AG10803 (cell line): ENCODE measurements around the gene MUCL1.

Source experiments
- DNase-seq: peaks from one replicate; pipeline ENCODE4 v3.0.0; 2010; ENCODE audit warnings: low read depth
- H3K4me3 ChIP-seq: 2 replicates; pipeline ENCODE4 v1.5.1; 2011; ENCODE audit warnings: mild to moderate bottlenecking, low read length, control low read depth
- TF ChIP-seq, protein P1 (sequence below): conservative IDR thresholded peaks from 2 replicates; pipeline ENCODE4 v1.5.1; 2011; ENCODE audit warnings: mild to moderate bottlenecking, low read length, control low read depth, inconsistent platforms

Gene MUCL1

DNA sequence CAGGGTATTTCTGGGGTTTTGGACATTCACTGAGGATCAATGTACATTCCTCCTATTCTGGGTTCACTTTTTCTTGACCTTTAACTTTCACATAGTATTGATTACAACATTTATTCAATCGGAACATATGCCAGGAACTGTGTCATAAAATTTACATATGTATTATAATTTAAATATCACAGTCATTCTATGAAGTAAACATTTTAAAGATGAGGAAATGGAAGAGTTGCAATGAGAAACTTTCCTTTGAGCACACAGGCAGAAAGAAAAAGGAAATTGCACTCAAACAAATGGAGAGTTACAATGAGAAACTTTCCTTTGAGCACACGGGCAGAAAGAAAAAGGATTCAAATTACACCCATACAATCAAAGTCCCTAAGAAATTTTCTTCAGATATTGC, 3.1 kb downstream of the MUCL1 start:
- H3K4me3 ChIP-seq, result no peak overlapping the region
- TF ChIP-seq, protein P1, sequence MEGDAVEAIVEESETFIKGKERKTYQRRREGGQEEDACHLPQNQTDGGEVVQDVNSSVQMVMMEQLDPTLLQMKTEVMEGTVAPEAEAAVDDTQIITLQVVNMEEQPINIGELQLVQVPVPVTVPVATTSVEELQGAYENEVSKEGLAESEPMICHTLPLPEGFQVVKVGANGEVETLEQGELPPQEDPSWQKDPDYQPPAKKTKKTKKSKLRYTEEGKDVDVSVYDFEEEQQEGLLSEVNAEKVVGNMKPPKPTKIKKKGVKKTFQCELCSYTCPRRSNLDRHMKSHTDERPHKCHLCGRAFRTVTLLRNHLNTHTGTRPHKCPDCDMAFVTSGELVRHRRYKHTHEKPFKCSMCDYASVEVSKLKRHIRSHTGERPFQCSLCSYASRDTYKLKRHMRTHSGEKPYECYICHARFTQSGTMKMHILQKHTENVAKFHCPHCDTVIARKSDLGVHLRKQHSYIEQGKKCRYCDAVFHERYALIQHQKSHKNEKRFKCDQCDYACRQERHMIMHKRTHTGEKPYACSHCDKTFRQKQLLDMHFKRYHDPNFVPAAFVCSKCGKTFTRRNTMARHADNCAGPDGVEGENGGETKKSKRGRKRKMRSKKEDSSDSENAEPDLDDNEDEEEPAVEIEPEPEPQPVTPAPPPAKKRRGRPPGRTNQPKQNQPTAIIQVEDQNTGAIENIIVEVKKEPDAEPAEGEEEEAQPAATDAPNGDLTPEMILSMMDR, result no peak
- no peak for DNase-seq

DNA sequence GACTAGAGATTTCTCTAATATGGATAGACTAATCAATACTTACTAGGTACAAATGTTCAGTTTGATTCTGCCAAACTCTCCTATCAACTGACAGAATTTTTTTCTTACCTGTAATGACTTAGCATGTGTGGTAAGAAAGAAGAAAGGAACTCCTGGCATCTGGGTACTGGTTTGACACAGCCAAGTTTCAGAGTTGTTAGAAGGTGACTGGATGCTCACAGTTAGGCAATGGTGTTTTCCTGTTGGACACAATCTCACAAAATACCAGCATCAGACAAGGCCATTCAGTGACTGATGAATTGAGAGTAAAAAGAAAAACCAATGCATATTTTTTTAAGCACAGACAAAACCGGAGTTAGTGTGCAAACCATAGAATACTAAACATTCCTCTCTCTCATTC, 4.2 kb downstream of the MUCL1 start:
- DNase-seq, result no peak
- no peak overlapping the region for H3K4me3 ChIP-seq
- TF ChIP-seq, protein P1, result no peak

DNA sequence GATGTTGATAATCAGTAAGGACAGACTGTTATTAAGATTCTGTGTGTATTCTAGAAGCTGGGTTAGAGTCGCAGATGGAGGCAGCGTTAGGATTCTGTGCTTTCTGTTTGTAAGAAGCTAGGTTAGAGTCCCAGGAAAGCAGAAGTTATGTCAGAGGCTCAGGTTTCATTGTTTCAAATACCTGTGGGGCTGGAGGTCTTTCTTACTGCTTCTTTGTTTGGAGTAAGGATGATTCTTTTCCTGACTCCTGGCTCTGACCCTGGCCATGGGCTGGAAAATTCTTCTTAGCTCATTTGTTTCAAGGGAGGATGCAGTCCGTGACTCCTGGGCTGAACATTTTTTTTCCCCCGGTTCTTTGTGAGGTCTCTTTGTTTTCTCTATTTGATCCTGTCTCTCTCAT, 5.2 kb downstream of the MUCL1 start:
- no peak for DNase-seq
- TF ChIP-seq, protein P1, result no peak
- no peak overlapping the region for H3K4me3 ChIP-seq

DNA sequence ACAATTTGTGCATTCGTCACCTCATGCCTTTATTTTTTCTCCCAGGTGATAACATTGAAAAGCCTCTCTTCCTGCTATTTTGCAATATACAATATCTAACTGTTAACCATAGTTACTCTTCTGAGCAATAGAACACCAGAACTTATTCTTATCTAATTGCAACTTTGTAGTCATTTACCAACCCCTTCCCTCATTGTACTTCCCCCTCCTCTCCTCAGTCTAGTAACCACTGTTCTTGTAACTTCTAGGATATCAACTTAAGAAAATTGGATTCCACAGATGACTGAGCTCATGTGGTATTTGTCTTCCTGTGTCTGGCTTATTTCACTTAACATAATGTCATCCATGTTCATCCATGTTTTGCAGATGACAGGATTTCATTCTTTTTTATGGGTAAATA, 7.6 kb downstream of the MUCL1 start:
- TF ChIP-seq, protein P1, result no peak
- no peak overlapping the region for H3K4me3 ChIP-seq
- DNase-seq, result no peak

DNA sequence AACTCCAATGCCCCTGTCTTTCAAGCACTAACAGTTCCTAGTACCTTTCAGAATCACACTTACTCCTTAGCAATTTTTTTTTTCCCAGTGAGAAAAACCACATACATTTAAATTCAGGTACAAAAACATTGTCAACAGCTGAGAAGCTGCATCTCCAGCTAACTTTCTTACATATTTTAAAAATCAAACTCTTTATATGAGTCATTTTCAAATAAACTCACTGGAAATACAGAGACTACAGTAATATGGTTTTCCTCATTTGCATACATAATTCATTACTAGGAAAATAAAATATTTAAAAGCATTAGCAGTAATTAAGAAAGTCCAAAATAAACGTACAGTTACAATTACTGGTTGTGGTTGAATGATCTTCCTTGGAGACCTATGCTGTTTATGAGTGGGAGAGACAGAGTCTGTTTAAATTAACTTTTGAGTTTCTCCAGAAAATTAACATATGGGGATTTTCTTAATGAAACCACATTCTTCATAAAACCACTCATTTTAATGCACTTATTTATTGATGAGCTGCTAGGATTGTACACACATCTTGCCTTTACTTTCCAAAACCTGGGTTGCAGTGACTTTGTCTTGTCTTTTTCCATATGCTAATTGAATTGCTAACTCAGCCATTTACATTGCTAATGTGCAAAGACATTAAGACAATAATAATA, 9.8 kb downstream of the MUCL1 start:
- TF ChIP-seq, protein P1, result no peak
- no peak for DNase-seq

DNA sequence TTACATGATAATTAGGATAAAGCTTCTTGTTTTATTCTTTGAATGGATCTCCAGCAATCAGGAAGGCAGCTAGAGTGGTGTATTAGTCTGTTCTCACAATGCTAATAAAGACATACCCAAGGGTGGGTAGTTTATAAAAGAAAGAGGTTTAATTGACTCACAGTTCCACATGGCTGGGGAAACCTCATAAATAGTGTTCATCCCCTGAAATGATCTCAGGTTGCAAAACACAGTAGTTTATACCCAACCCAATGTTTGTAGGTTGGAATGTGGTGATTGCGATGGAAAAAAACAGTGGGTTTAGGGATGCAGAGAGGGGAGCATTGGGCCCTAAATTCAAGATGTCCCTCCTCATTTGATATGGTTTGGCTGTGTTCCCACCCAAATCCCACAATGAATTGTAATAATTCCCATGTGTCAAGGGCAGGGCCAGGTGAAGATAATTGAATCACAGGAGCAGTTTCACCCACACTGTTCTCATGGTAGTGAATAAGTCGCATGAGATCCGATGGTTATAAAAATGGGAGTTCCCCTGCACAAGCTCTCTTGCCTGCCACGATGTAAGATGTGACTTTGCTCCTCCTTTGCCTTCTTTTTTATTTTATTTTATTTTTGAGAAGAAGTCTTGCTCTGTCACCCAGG, 11.5 kb downstream of the MUCL1 start:
- TF ChIP-seq, protein P1, result no peak
- no peak for DNase-seq
- H3K4me3 ChIP-seq, result no peak overlapping the region

More for the DNA sequence above, 9.8 kb downstream of the MUCL1 start:
- H3K4me3 ChIP-seq, result no peak overlapping the region

DNA sequence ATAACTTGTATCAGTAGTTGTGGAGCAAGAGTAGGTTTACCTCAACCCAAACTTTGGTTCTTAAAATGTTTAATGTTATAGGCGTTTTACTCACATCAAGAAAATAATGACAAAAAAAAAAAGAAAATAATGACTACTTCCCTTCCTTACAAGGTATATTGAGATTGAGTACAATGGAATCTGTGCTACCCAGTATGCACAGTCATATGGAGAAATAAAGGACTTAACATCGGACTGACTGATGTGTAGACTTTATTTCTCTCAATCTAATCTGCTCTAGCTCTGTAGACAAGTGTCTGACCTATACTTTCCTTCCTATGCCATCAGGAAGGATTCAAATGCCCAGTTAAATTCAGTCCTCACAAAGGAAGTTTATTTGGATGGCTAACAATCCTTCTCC, 14.4 kb downstream of the MUCL1 start:
- H3K4me3 ChIP-seq, result no peak overlapping the region
- TF ChIP-seq, protein P1, result no peak
- no peak for DNase-seq
